H1 (cell line): ENCODE data around the gene MYH13. TPM values are rescaled to one million over a fixed set of nuclear protein-coding genes. Genes with fewer than 3 reads are reported as not detected.

Experiments used
- CTCF ChIA-PET: fragments of 300-600 bp; sonication (Branson Sonifier 250); formaldehyde crosslinking; loops from one replicate; lab custom pipeline; 2021; ENCODE audit not compliant: partially characterized antibody; lab: Charles Lee
- POLR2A ChIA-PET: fragments of 300-600 bp; sonication (Branson Sonifier 250); formaldehyde crosslinking; loops from one replicate; lab custom pipeline; 2021; ENCODE audit warnings: inconsistent platforms; ENCODE audit not compliant: partially characterized antibody; lab: Charles Lee
- DNase-seq, 2 experiments: peaks; one replicate each; pipeline versions ENCODE4 v3.0.0 to v3.0.0-alpha.2; 2010 to 2022; ENCODE audit warnings: low spot score in 2 of 2, low read depth in 1 of 2, mixed read lengths in 1 of 2
- FAIRE-seq: peaks from 2 replicates; lab custom pipeline; 2011; peaks lifted over from hg19 to GRCh38; lab: Jason Lieb, UNC
- H2AFZ ChIP-seq: 2 replicates; pipeline ENCODE4 v1.8.1; 2012; ENCODE audit warnings: low read length, inconsistent platforms
- H2AK5ac ChIP-seq: 2 replicates; pipeline ENCODE4 v1.6.1; 2013; ENCODE audit warnings: low read depth, low read length
- H2BK120ac ChIP-seq: replicated peaks from 2 replicates; pipeline ENCODE3; 2013; ENCODE audit warnings: low read depth, low read length, inconsistent platforms
- H2BK12ac ChIP-seq: 2 replicates; pipeline ENCODE4 v1.6.1; 2013; ENCODE audit warnings: low read depth, low read length
- H2BK15ac ChIP-seq: 2 replicates; pipeline ENCODE4 v1.6.1; 2013; ENCODE audit warnings: low read length
- H2BK20ac ChIP-seq: 2 replicates; pipeline ENCODE4 v1.6.1; 2013; ENCODE audit warnings: low read length
- H2BK5ac ChIP-seq: 2 replicates; pipeline ENCODE4 v1.6.1; 2013; ENCODE audit warnings: low read depth, low read length
- H3K14ac ChIP-seq: 2 replicates; pipeline ENCODE4 v1.6.1; 2013; ENCODE audit warnings: inconsistent platforms; ENCODE audit not compliant: insufficient read length
- H3K18ac ChIP-seq: 2 replicates; pipeline ENCODE4 v1.6.1; 2013; ENCODE audit warnings: low read length; ENCODE audit errors: extremely low read depth
- H3K23ac ChIP-seq: 2 replicates; pipeline ENCODE4 v1.6.1; 2013; ENCODE audit warnings: inconsistent platforms; ENCODE audit not compliant: insufficient read length
- H3K23me2 ChIP-seq: 2 replicates; pipeline ENCODE4 v1.6.1; 2013; ENCODE audit warnings: low read depth, low read length
- H3K27ac ChIP-seq: 2 replicates; pipeline ENCODE4 v1.6.1; 2011; ENCODE audit warnings: low read depth, low read length, inconsistent platforms
- H3K27me3 ChIP-seq, 4 experiments: replicated peaks in 1 of 4; 1 replicate in 1 of 4; 2 replicates in 3 of 4; pipeline versions ENCODE4 v1.6.1 to v1.8.1; 2011 to 2013; ENCODE audit warnings: low read length in 3 of 4, mild to moderate bottlenecking in 3 of 4, inconsistent platforms in 2 of 4, mixed read lengths in 2 of 4, moderate library complexity in 1 of 4; ENCODE audit not compliant: control insufficient read depth in 3 of 4, insufficient read depth in 3 of 4; ENCODE audit errors: extremely low read depth in 1 of 4
- H3K36me3 ChIP-seq, 4 experiments: 2 replicates each; pipeline versions ENCODE4 v1.6.1 to v1.8.1; 2011 to 2013; ENCODE audit warnings: mild to moderate bottlenecking in 4 of 4, low read length in 3 of 4, moderate library complexity in 2 of 4, control low read depth in 1 of 4, inconsistent platforms in 1 of 4; ENCODE audit not compliant: insufficient read depth in 4 of 4, control insufficient read depth in 2 of 4
- H3K4ac ChIP-seq: replicated peaks from 2 replicates; pipeline ENCODE3; 2013; ENCODE audit warnings: low read length, low read depth, mixed read lengths, inconsistent platforms; ENCODE audit not compliant: insufficient read length
- H3K4me1 ChIP-seq, 4 experiments: replicated peaks in 1 of 4; 1 replicate in 1 of 4; 2 replicates in 3 of 4; pipeline versions ENCODE4 v1.6.1 to v1.8.1; 2011 to 2013; ENCODE audit warnings: low read length in 3 of 4, inconsistent platforms in 2 of 4, mixed read lengths in 1 of 4; ENCODE audit not compliant: insufficient read depth in 4 of 4, control insufficient read depth in 3 of 4
- H3K4me2 ChIP-seq, 2 experiments: 2 replicates each; pipeline versions ENCODE4 v1.6.1 to v1.8.1; 2011 to 2013; ENCODE audit warnings: low read depth in 2 of 2, low read length in 2 of 2, control low read depth in 1 of 2, inconsistent platforms in 1 of 2, mild to moderate bottlenecking in 1 of 2; ENCODE audit not compliant: insufficient read depth in 1 of 2
- H3K4me3 ChIP-seq, 4 experiments: fragments of 200-600, 300-600 bp in 1 of 4; sonication (generic), shearing (Covaris generic), sonication (Bioruptor Twin) in 1 of 4; 2 replicates each; pipeline versions ENCODE4 v1.5.1 to v1.8.1; 2011 to 2016; ENCODE audit warnings: low read length in 4 of 4, low read depth in 3 of 4, control low read depth in 2 of 4, inconsistent platforms in 2 of 4, mild to moderate bottlenecking in 2 of 4, mixed read lengths in 1 of 4, moderate library complexity in 1 of 4; ENCODE audit not compliant: insufficient read depth in 2 of 4; ENCODE audit errors: extremely low read depth in 1 of 4
- H3K56ac ChIP-seq: replicated peaks from 2 replicates; pipeline ENCODE3; 2013; ENCODE audit warnings: low read depth, mild to moderate bottlenecking, mixed read lengths, low read length, inconsistent platforms; ENCODE audit not compliant: insufficient read length
- H3K79me1 ChIP-seq: 2 replicates; pipeline ENCODE4 v1.6.1; 2013; ENCODE audit warnings: low read depth, low read length, control low read depth
- H3K79me2 ChIP-seq, 2 experiments: 2 replicates each; pipeline versions ENCODE4 v1.6.1 to v1.8.1; 2012 to 2013; ENCODE audit warnings: low read length in 2 of 2, mild to moderate bottlenecking in 2 of 2, inconsistent platforms in 1 of 2; ENCODE audit not compliant: insufficient read depth in 2 of 2, control insufficient read depth in 1 of 2
- H3K9ac ChIP-seq, 4 experiments: replicated peaks in 1 of 4; 1 replicate in 1 of 4; 2 replicates in 3 of 4; pipeline versions ENCODE4 v1.6.1 to v1.8.1; 2011 to 2013; ENCODE audit warnings: low read depth in 3 of 4, low read length in 3 of 4, control low read depth in 2 of 4, mild to moderate bottlenecking in 2 of 4, moderate library complexity in 2 of 4, inconsistent platforms in 1 of 4; ENCODE audit errors: extremely low read depth in 1 of 4
- H3K9me3 ChIP-seq, 2 experiments: 2 replicates each; pipeline versions ENCODE4 v1.6.1 to v1.8.1; 2012 to 2013; ENCODE audit warnings: mild to moderate bottlenecking in 2 of 2, moderate library complexity in 2 of 2, control low read depth in 1 of 2, inconsistent platforms in 1 of 2, low read depth in 1 of 2, low read length in 1 of 2, mixed read lengths in 1 of 2; ENCODE audit not compliant: insufficient read depth in 2 of 2
- H4K20me1 ChIP-seq, 2 experiments: replicated peaks in 1 of 2; 2 replicates each; pipeline versions ENCODE3 to v1.8.1; 2011 to 2013; ENCODE audit warnings: inconsistent platforms in 2 of 2, low read length in 2 of 2, mild to moderate bottlenecking in 1 of 2; ENCODE audit not compliant: insufficient read depth in 2 of 2, control insufficient read depth in 1 of 2
- H4K5ac ChIP-seq: 2 replicates; pipeline ENCODE4 v1.6.1; 2013; ENCODE audit warnings: low read length, low read depth, mixed read lengths, inconsistent platforms; ENCODE audit not compliant: insufficient read length
- H4K8ac ChIP-seq: 2 replicates; pipeline ENCODE4 v1.8.0; 2013; ENCODE audit warnings: mild to moderate bottlenecking, moderate library complexity, low read length, inconsistent platforms; ENCODE audit not compliant: insufficient read depth; ENCODE audit errors: extremely low read depth
- H4K91ac ChIP-seq: replicated peaks from 2 replicates; pipeline ENCODE3; 2013; ENCODE audit warnings: low read length, mixed read lengths, inconsistent platforms; ENCODE audit not compliant: insufficient read length
- CREB1 ChIP-seq: IDR thresholded peaks from 2 replicates; pipeline ENCODE4 v1.6.1; 2012; ENCODE audit warnings: inconsistent platforms
- EZH2 ChIP-seq: fragments of 200-600 bp; sonication (generic); IDR thresholded peaks from 2 replicates; pipeline ENCODE4 v1.7.1; 2012; ENCODE audit warnings: low read depth, mild to moderate bottlenecking, moderate library complexity, low read length, inconsistent platforms; ENCODE audit not compliant: severe bottlenecking
- POLR2A ChIP-seq, 2 experiments: IDR thresholded peaks; 1 replicate in 1 of 2; 2 replicates in 1 of 2; pipeline ENCODE4 v1.6.1; 2011; ENCODE audit warnings: low read depth in 2 of 2, low read length in 2 of 2, mild to moderate bottlenecking in 2 of 2; ENCODE audit errors: control extremely low read depth in 1 of 2
- RFX5 ChIP-seq: IDR thresholded peaks from 2 replicates; pipeline ENCODE4 v1.6.1; 2011; ENCODE audit warnings: low read depth, low read length, improper control_type of control experiment, borderline replicate concordance
- RXRA ChIP-seq: IDR thresholded peaks from 2 replicates; pipeline ENCODE4 v1.6.1; 2011; ENCODE audit warnings: low read depth, mild to moderate bottlenecking, low read length, moderate library complexity; ENCODE audit not compliant: insufficient read depth
- SIN3A ChIP-seq, 2 experiments: IDR thresholded peaks in 1 of 2; conservative IDR thresholded peaks in 1 of 2; 2 replicates each; pipeline ENCODE4 v1.6.1; 2011 to 2012; ENCODE audit warnings: low read length in 2 of 2, improper control_type of control experiment in 1 of 2, low read depth in 1 of 2, mild to moderate bottlenecking in 1 of 2
- SP2 ChIP-seq: IDR thresholded peaks from 2 replicates; pipeline ENCODE4 v1.6.1; 2012; ENCODE audit warnings: mild to moderate bottlenecking, low read length, inconsistent platforms
- TCF12 ChIP-seq: IDR thresholded peaks from 2 replicates; pipeline ENCODE4 v1.6.1; 2011; ENCODE audit warnings: low read depth, mild to moderate bottlenecking, low read length
- TEAD4 ChIP-seq: IDR thresholded peaks from 2 replicates; pipeline ENCODE4 v1.6.1; 2012; ENCODE audit warnings: low read depth, low read length, inconsistent platforms, mixed read lengths
- WGBS, 2 experiments: shearing (Covaris generic) in 1 of 2; methylation state at CpG; one replicate each; pipeline versions ENCODE4 v1.1.6 to v1.1.7; 2013 to 2015; ENCODE audit warnings: low lambda C conversion rate in 2 of 2, mixed read lengths in 2 of 2, inconsistent platforms in 1 of 2, low coverage in 1 of 2, missing lambda C conversion rate in 1 of 2; ENCODE audit not compliant: insufficient replicate concordance in 2 of 2, insufficient coverage in 1 of 2, insufficient read length in 1 of 2; ENCODE audit errors: extremely low coverage in 1 of 2, missing lambda C conversion rate in 1 of 2; 5-methylcytosine and 5-hydroxymethylcytosine counted together
- polyA plus RNA-seq, 7 experiments: library from polyadenylated mRNA; depleted of rRNA in 3 of 7; stranded (reverse) in 5 of 7; unstranded in 2 of 7; fragments of >200 nt in 5 of 7; fragments of 200-250 nt in 2 of 7; gene quantifications; 1 replicate in 5 of 7; 2 replicates in 1 of 7; 4 replicates in 1 of 7; pipeline versions ENCODE4 v1.2.1 to v1.2.3, GENCODE V29; 2011 to 2013; ENCODE audit warnings: missing spikeins in 2 of 7, mixed read lengths in 2 of 7
- total RNA-seq: library from RNA; stranded (reverse); fragmentation: NEBNext Ultra II Directional; extraction: Animal tissue kit (Norgen Biotek cat#: 25700); gene quantifications from 2 replicates; pipeline ENCODE4 v1.2.1, GENCODE V29; 2021

MYH13 gene
- total and polyA plus RNA-seq, 2 of the 8 experiments (the other 6 are each of a cell fraction or from before 2014, with no cell fraction given), result not detected

DNA sequence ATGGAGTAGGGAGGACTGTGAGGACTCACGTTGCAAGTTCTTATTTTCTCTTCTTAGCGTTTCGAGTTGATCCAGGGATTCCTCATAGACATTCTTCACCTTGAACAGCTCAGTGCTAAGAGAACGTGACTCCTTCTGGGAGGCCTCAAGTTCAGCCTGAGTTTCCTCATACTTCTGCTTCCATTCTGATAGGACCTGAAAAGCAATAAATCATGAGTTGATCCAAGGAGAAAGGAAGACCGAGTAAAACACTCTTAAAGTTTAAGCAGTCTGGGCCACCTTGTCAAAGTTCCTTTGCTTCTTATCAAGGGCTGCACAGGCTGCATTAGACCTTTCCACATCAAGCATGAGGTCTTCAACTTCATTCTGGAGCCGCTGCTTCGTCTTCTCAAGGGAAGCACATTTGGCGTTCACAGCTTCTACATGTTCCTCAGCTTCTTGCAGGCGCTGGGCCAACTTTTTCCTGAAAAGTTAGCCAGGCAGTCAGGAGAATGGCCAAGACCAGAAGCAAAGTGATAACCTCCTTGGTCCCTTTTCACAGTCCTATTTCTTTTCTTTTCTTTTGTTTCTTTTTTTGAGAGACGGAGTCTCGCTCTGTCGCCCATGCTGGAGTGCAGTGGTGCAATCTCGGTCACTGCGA lies 23.8 kb upstream of the MYH13 start:
- no peak overlapping the region for H2BK5ac ChIP-seq
- no peaks in the 10 kb centered on the region for H3K79me1 ChIP-seq
- no peaks in the 10 kb centered on the region for H4K20me1 ChIP-seq
- DNase-seq (no peak), FAIRE-seq (no peak)
- no peaks in the 10 kb centered on the region for H3K9me3 ChIP-seq
- no peak overlapping the region for H4K8ac ChIP-seq
- TF ChIP-seq POLR2A (IDR thresholded peaks at IDR 0.05; ENCODE audit: control extremely low read depth in 1 of 2, low read depth in 2 of 2, low read length in 2 of 2) (no peak), SP2 (no peak), EZH2 (no peak), TEAD4 (no peak), SIN3A (conservative IDR thresholded peaks at IDR 0.05 in 1 of 2, IDR thresholded peaks at IDR 0.05 in 1 of 2; ENCODE audit: low read depth in 1 of 2, low read length in 2 of 2) (no peak), RFX5 (no peak), CREB1 (no peak), RXRA (no peak), TCF12 (no peak)
- no peak overlapping the region for H2BK120ac ChIP-seq
- H2BK20ac ChIP-seq, result no peak overlapping the region
- H2BK15ac ChIP-seq, result no peak overlapping the region
- 91% methylated on average over 14 of the region's 14 CpGs; no CpG with 5 or more reads in 1 of the 2 experiments for WGBS, 2 experiments
- H4K91ac ChIP-seq, result no peak overlapping the region
- H3K18ac ChIP-seq, result no peak overlapping the region
- no peaks in the 10 kb centered on the region for H3K79me2 ChIP-seq
- no peak overlapping the region for H3K27ac ChIP-seq
- no peaks in the 10 kb centered on the region for H3K36me3 ChIP-seq
- CTCF ChIA-PET, result interaction anchor here (4.7 kb wide), 1 partner anchor 69 kb away, joined by 18 read pairs; no protein-coding TSS in a partner anchor
- H3K27me3 ChIP-seq, result no peaks in the 10 kb centered on the region
- H3K4ac ChIP-seq, result no peak overlapping the region
- H2AK5ac ChIP-seq, result no peak overlapping the region
- no peak overlapping the region for H3K9ac ChIP-seq
- POLR2A ChIA-PET, result no interaction called here
- H4K5ac ChIP-seq, result no peak overlapping the region
- no peak overlapping the region for H3K4me2 ChIP-seq
- no peak overlapping the region for H3K23ac ChIP-seq
- H3K14ac ChIP-seq, result no peak overlapping the region
- H3K23me2 ChIP-seq, result no peaks in the 10 kb centered on the region
- no peak overlapping the region for H3K4me3 ChIP-seq
- no peak overlapping the region for H2BK12ac ChIP-seq
- H3K56ac ChIP-seq, result no peak overlapping the region
- H2AFZ ChIP-seq, result no peak overlapping the region; the same call in 1 of the 2 replicates
- no peaks in the 10 kb centered on the region for H3K4me1 ChIP-seq
